HepG2 (cell line): ENCODE results near the gene GMEB2. TPM values are rescaled to one million over a fixed set of nuclear protein-coding genes. Genes with fewer than 3 reads are reported as not detected.

Source experiments
- ATF1 ChIP-seq: IDR thresholded peaks from 2 replicates; pipeline ENCODE4 v1.6.1; 2016; ENCODE audit warnings: mild to moderate bottlenecking, control low read depth
- DPF2 ChIP-seq: sonication (generic); formaldehyde crosslinking; IDR thresholded peaks from 2 replicates; pipeline ENCODE4 v1.4.0; 2020; ENCODE audit warnings: mild to moderate bottlenecking, low read depth, missing genetic modification reagents, borderline replicate concordance
- KLF11 ChIP-seq: IDR thresholded peaks from 2 replicates; pipeline ENCODE4 v1.6.1; 2016; ENCODE audit warnings: missing compliant biosample characterization
- KLF6 ChIP-seq: IDR thresholded peaks from 2 replicates; pipeline ENCODE4 v1.8.0; 2016; ENCODE audit warnings: missing biosample characterization, missing genetic modification reagents
- NR3C1 ChIP-seq: sonication (generic); formaldehyde crosslinking; IDR thresholded peaks from 2 replicates; pipeline ENCODE4 v1.4.0; 2020; ENCODE audit warnings: missing genetic modification reagents
- SAP130 ChIP-seq: IDR thresholded peaks from 2 replicates; pipeline ENCODE4 v1.6.1; 2016; ENCODE audit warnings: low read depth
- SATB2 ChIP-seq: sonication (generic); formaldehyde crosslinking; IDR thresholded peaks from 2 replicates; pipeline ENCODE4 v1.5.0; 2020; ENCODE audit warnings: missing genetic modification reagents
- SMAD1 ChIP-seq: sonication (generic); formaldehyde crosslinking; IDR thresholded peaks from 2 replicates; pipeline ENCODE4 v1.4.0; 2020; ENCODE audit warnings: missing genetic modification reagents, low read depth, mild to moderate bottlenecking, borderline replicate concordance
- TBP ChIP-seq: sonication (generic); formaldehyde crosslinking; IDR thresholded peaks from 2 replicates; pipeline ENCODE4 v1.5.0; 2020; ENCODE audit warnings: missing genetic modification reagents
- ZNF569 ChIP-seq: sonication (generic); formaldehyde crosslinking; IDR thresholded peaks from 2 replicates; pipeline ENCODE4 v1.5.0; 2020; ENCODE audit warnings: mild to moderate bottlenecking, missing genetic modification reagents, moderate library complexity, borderline replicate concordance
- ZNF598 ChIP-seq: sonication (generic); formaldehyde crosslinking; IDR thresholded peaks from 2 replicates; pipeline ENCODE4 v1.5.1; 2020; ENCODE audit warnings: mild to moderate bottlenecking, missing genetic modification reagents, borderline replicate concordance
- polyA plus RNA-seq, 8 experiments: library from polyadenylated mRNA; depleted of rRNA in 3 of 8; stranded (reverse) in 7 of 8; unstranded in 1 of 8; fragments of >200 nt; fragmentation: Illumina TruSeq in 4 of 8; extraction: Trizol in 4 of 8; gene quantifications; 2 replicates each; pipeline versions ENCODE4 v1.2.1 to v1.2.3, GENCODE V29; 2011 to 2016; ENCODE audit warnings: low read depth in 4 of 8, missing spikeins in 1 of 8, mixed read lengths in 1 of 8; ENCODE audit not compliant: insufficient read depth in 1 of 8
- total RNA-seq, 5 experiments: library from RNA; depleted of rRNA; stranded (reverse); fragments of >200 nt; fragmentation: Illumina TruSeq; extraction: Trizol; gene quantifications; 2 replicates each; pipeline ENCODE4 v1.2.3, GENCODE V29; 2016; ENCODE audit warnings: low read depth in 1 of 5
- TF ChIP-seq, protein P1 (sequence below): sonication (generic); formaldehyde crosslinking; IDR thresholded peaks from 2 replicates; pipeline ENCODE4 v1.5.1; 2020; ENCODE audit warnings: missing genetic modification reagents, mild to moderate bottlenecking, borderline replicate concordance
- TF ChIP-seq, protein P2 (sequence below): IDR thresholded peaks from 2 replicates; pipeline ENCODE4 v1.6.1; 2016; ENCODE audit warnings: missing compliant biosample characterization, missing genetic modification reagents, borderline replicate concordance
- TF ChIP-seq, protein P3 (sequence below): sonication (generic); formaldehyde crosslinking; IDR thresholded peaks from 2 replicates; pipeline ENCODE4 v1.8.0; 2022; ENCODE audit warnings: mild to moderate bottlenecking, missing genetic modification reagents, moderate library complexity
- TF ChIP-seq, protein P4 (sequence below): sonication (generic); formaldehyde crosslinking; IDR thresholded peaks from 2 replicates; pipeline ENCODE4 v1.5.0; 2020; ENCODE audit warnings: mild to moderate bottlenecking, missing genetic modification reagents, borderline replicate concordance

Gene GMEB2
- total and polyA plus RNA-seq, 2 of the 13 experiments (the other 11 are each of a cell fraction or from before 2014, with no cell fraction given) = 10.6 to 12.4 TPM

DNA sequence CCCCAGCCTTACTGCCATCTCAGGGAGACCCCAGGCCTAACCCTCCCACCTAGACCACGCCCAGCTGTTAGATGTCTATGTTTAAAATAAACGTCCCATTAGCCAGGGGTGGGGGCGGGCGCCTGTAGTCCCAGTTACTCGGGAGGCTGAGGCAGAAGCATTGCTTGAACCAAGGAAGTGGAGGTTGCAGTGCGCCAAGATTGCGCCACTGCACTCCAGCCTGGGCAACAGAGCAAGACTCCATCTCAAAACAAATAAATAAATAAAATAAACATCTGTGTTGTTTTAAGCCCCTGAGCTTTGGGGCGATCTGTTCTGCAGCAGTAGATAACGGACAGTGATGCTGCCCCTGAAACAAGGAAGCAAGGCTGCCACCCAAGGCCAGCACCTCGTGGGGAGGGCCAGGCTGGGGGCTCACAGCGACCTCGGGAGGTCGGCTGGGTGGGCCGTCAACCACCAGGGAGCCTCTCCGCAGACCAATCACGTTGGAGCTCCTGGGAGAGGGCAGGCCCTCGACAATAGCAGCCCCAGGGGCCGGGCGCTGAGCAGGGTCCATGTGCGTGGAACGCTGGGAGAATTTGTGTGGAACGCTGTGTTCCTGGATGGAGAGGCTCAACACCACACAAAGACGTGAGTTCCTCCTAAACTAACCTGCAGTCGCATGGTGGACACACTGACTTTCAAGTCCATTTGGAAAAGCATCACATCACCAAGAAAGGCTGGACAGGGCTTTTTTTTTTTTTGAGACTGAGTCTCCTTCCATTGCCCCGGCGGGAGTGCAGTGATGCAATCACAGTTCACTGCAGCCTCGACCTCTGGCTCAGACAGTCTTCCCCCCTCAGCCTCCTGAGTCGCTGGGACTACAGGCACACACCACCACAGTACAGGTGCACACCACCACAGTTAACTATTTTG is 51.8 kb downstream of the GMEB2 start (continued):
- TF ChIP-seq, protein P1, sequence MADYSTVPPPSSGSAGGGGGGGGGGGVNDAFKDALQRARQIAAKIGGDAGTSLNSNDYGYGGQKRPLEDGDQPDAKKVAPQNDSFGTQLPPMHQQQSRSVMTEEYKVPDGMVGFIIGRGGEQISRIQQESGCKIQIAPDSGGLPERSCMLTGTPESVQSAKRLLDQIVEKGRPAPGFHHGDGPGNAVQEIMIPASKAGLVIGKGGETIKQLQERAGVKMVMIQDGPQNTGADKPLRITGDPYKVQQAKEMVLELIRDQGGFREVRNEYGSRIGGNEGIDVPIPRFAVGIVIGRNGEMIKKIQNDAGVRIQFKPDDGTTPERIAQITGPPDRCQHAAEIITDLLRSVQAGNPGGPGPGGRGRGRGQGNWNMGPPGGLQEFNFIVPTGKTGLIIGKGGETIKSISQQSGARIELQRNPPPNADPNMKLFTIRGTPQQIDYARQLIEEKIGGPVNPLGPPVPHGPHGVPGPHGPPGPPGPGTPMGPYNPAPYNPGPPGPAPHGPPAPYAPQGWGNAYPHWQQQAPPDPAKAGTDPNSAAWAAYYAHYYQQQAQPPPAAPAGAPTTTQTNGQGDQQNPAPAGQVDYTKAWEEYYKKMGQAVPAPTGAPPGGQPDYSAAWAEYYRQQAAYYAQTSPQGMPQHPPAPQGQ = peak; percentile 42; the same call in 1 of the 2 replicates
- TF ChIP-seq, protein P2, sequence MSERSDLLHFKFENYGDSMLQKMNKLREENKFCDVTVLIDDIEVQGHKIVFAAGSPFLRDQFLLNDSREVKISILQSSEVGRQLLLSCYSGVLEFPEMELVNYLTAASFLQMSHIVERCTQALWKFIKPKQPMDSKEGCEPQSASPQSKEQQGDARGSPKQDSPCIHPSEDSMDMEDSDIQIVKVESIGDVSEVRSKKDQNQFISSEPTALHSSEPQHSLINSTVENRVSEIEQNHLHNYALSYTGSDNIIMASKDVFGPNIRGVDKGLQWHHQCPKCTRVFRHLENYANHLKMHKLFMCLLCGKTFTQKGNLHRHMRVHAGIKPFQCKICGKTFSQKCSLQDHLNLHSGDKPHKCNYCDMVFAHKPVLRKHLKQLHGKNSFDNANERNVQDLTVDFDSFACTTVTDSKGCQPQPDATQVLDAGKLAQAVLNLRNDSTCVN (CRISPR knock-in tag) = peak; percentile 19; the same call in 1 of the 2 replicates
- TF ChIP-seq ZNF598 (no peak), KLF6 (no peak; the same call in 1 of the 2 replicates), ATF1 (no peak), DPF2 (CRISPR knock-in tag) (no peak), SMAD1 (CRISPR knock-in tag) (no peak), SAP130 (peak; percentile 59; the same call in 1 of the 2 replicates), NR3C1 (no peak), KLF11 (CRISPR knock-in tag) (peak; percentile 62; the same call in 1 of the 2 replicates), SATB2 (CRISPR knock-in tag) (no peak; the same call in 1 of the 2 replicates), ZNF569 (CRISPR knock-in tag) (no peak), TBP (CRISPR knock-in tag) (no peak)
- TF ChIP-seq, protein P3, sequence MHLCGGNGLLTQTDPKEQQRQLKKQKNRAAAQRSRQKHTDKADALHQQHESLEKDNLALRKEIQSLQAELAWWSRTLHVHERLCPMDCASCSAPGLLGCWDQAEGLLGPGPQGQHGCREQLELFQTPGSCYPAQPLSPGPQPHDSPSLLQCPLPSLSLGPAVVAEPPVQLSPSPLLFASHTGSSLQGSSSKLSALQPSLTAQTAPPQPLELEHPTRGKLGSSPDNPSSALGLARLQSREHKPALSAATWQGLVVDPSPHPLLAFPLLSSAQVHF (CRISPR knock-in tag) = no peak
- TF ChIP-seq, protein P4, sequence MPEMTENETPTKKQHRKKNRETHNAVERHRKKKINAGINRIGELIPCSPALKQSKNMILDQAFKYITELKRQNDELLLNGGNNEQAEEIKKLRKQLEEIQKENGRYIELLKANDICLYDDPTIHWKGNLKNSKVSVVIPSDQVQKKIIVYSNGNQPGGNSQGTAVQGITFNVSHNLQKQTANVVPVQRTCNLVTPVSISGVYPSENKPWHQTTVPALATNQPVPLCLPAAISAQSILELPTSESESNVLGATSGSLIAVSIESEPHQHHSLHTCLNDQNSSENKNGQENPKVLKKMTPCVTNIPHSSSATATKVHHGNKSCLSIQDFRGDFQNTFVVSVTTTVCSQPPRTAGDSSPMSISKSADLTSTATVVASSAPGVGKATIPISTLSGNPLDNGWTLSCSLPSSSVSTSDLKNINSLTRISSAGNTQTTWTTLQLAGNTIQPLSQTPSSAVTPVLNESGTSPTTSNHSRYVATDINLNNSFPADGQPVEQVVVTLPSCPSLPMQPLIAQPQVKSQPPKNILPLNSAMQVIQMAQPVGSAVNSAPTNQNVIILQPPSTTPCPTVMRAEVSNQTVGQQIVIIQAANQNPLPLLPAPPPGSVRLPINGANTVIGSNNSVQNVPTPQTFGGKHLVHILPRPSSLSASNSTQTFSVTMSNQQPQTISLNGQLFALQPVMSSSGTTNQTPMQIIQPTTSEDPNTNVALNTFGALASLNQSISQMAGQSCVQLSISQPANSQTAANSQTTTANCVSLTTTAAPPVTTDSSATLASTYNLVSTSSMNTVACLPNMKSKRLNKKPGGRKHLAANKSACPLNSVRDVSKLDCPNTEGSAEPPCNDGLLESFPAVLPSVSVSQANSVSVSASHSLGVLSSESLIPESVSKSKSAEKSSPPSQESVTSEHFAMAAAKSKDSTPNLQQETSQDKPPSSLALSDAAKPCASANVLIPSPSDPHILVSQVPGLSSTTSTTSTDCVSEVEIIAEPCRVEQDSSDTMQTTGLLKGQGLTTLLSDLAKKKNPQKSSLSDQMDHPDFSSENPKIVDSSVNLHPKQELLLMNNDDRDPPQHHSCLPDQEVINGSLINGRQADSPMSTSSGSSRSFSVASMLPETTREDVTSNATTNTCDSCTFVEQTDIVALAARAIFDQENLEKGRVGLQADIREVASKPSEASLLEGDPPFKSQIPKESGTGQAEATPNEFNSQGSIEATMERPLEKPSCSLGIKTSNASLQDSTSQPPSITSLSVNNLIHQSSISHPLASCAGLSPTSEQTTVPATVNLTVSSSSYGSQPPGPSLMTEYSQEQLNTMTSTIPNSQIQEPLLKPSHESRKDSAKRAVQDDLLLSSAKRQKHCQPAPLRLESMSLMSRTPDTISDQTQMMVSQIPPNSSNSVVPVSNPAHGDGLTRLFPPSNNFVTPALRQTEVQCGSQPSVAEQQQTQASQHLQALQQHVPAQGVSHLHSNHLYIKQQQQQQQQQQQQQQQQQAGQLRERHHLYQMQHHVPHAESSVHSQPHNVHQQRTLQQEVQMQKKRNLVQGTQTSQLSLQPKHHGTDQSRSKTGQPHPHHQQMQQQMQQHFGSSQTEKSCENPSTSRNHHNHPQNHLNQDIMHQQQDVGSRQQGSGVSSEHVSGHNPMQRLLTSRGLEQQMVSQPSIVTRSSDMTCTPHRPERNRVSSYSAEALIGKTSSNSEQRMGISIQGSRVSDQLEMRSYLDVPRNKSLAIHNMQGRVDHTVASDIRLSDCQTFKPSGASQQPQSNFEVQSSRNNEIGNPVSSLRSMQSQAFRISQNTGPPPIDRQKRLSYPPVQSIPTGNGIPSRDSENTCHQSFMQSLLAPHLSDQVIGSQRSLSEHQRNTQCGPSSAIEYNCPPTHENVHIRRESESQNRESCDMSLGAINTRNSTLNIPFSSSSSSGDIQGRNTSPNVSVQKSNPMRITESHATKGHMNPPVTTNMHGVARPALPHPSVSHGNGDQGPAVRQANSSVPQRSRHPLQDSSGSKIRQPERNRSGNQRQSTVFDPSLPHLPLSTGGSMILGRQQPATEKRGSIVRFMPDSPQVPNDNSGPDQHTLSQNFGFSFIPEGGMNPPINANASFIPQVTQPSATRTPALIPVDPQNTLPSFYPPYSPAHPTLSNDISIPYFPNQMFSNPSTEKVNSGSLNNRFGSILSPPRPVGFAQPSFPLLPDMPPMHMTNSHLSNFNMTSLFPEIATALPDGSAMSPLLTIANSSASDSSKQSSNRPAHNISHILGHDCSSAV (CRISPR knock-in tag) = no peak
